GM13977 (cell line): ENCODE data around the gene GPR52.

Experiments used
- DNase-seq: peaks from one replicate; pipeline ENCODE4 v3.0.0; 2012; ENCODE audit warnings: low spot score
- CTCF ChIP-seq: IDR thresholded peaks from 2 replicates; pipeline ENCODE4 v1.5.1; 2012; ENCODE audit warnings: mild to moderate bottlenecking, control low read depth; ENCODE audit not compliant: insufficient read depth; ENCODE audit errors: extremely low read depth, missing control alignments
- in situ Hi-C: fragments of 300-500 bp; cut with MboI; formaldehyde crosslinking; loops from one replicate; pipeline ENCODE4 v1.12.0; 2022; ENCODE audit warnings: low sequenced_read_pairs, low pct_unique_long_range_greater_than_20kb, mixed read lengths, inconsistent platforms; ENCODE audit not compliant: unreplicated experiment

The GPR52 gene

GRCh38 chr1:174448531-174448883 is 743 bp downstream of the GPR52 start:
- no peak for DNase-seq
- TF ChIP-seq CTCF = no peak
- in situ Hi-C loops = no loop called here

GRCh38 chr1:174448974-174449373 is 1.2 kb downstream of the GPR52 start:
- no peak for DNase-seq
- in situ Hi-C loops = no loop called here
- TF ChIP-seq CTCF = no peak

- in situ Hi-C loops = no loop called here
Measured at GRCh38 chr1:174451408-174451807, 3.6 kb downstream of the GPR52 start.

GRCh38 chr1:174465855-174466254 is 18.1 kb downstream of the GPR52 start:
- in situ Hi-C loops = no loop called here
- no peak for DNase-seq
- no peak for TF ChIP-seq CTCF

More at GRCh38 chr1:174451408-174451807, 3.6 kb downstream of the GPR52 start:
- no peak for TF ChIP-seq CTCF
- DNase-seq = no peak

- no peak for DNase-seq
- in situ Hi-C loops = no loop called here
- no peak for TF ChIP-seq CTCF
Measured at GRCh38 chr1:174466607-174467006, 18.8 kb downstream of the GPR52 start.

- DNase-seq = no peak
- TF ChIP-seq CTCF = no peak
- in situ Hi-C loops = no loop called here
Measured at GRCh38 chr1:174469052-174469451, 21.3 kb downstream of the GPR52 start.

- in situ Hi-C loops = no loop called here
- no peak for TF ChIP-seq CTCF
Measured at GRCh38 chr1:174469687-174470086, 21.9 kb downstream of the GPR52 start.

More at GRCh38 chr1:174469687-174470086, 21.9 kb downstream of the GPR52 start:
- no peak for DNase-seq
